ENCODE measurements around the gene PPP1R8.
"Not testable (repeated sequence)": the region's sequence is repeated elsewhere in the genome, so short reads cannot be mapped to it uniquely, and the experiment has no call there.

The PPP1R8 gene

GRCh38 chr1:27858072-27858948, 27.7 kb downstream of the PPP1R8 start:
- DNase-seq (ENCODE audit: insufficient read length, low spot score), result peak; percentile 68
- no peak for TF ChIP-seq POLR2A (IDR thresholded peaks at IDR 0.05; ENCODE audit: low read depth, low read length)
- no peak for FAIRE-seq

DNA sequence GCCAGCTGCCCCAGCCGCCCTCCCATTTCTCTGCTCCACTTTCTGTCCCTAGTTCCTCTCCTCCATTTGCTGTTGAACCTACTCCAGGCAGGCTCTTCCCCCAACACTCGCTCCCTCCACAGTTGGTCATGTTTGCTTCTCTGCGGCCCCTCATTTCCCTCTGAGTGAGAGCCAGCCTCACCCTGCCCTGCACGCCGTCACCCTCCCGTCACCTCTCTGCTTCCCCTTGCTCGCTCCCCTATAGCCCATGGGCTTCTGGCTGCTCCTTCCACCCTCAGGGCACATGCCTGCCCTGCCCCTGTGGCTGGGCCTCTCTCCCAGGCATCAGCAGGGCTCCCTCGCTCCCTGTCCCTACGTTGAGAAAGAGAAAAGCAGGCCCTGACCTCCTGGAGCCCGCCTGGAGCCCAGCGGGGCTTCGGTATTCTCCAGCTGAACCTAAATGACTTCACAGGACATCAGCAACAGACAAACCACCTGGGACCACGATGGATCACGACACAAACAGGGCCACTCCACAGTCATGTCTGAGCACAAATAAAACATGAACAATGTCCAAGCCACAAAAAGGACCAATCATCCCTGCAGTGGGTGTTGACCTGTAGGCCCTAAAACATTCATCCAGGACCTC, 28.5 kb downstream of the PPP1R8 start:
- no peak for DNase-seq (ENCODE audit: insufficient read length, low spot score)
- TF ChIP-seq POLR2A (IDR thresholded peaks at IDR 0.05; ENCODE audit: low read depth, low read length), result no peak
- no peak for FAIRE-seq

DNA sequence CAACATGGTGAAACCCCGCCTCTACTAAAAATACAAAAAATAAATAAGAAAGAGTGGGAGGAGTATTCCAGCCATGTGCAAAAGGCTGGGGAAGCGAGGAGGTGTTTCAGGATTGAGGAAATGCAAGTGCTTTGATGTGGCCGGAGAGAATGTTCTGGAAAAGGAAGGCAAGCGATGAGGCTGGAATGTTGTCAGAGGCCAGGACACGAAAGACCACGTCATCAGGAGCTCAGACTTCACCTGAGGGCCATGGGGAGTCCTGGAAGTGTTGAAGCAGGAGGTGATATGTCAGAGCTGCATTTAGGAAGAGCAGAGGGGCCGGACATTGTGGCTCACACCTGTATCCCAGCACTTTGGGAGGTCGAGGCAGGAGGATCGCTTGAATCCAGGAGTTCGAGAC, 30.9 kb downstream of the PPP1R8 start:
- TF ChIP-seq POLR2A (IDR thresholded peaks at IDR 0.05; ENCODE audit: low read depth, low read length), result no peak
- DNase-seq (ENCODE audit: insufficient read length, low spot score) (no peak), FAIRE-seq (no peak)

DNA sequence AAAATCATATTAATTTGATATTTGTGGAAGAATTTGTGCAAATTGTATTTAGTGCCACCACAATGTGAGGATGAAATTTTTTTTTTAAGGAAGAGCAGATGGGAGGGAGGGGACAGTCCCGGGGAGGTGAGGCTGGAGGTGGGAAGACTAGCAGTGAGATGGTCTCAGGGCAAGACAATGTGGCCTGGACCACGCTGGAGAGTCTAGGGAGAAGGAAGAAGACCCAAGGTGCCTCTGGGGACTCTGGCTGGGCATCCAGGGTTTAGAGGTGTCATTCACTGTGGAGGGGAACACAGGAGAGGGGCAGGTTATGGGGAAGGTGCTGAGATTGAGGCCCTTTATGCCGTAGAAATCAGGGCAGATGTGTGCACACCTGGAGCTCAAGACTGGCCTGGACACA, 31.4 kb downstream of the PPP1R8 start:
- TF ChIP-seq POLR2A (IDR thresholded peaks at IDR 0.05; ENCODE audit: low read depth, low read length), result no peak
- DNase-seq (ENCODE audit: insufficient read length, low spot score) (no peak), FAIRE-seq (no peak)

GRCh38 chr1:27862671-27863537, 32.3 kb downstream of the PPP1R8 start:
- no peak for TF ChIP-seq POLR2A (IDR thresholded peaks at IDR 0.05; ENCODE audit: low read depth, low read length)
- FAIRE-seq, result peak; percentile 89
- peak; percentile 74 for DNase-seq (ENCODE audit: insufficient read length, low spot score)

GRCh38 chr1:27863538-27863915, 32.9 kb downstream of the PPP1R8 start:
- FAIRE-seq, result no peak
- TF ChIP-seq POLR2A (IDR thresholded peaks at IDR 0.05; ENCODE audit: low read depth, low read length), result no peak
- no peak for DNase-seq (ENCODE audit: insufficient read length, low spot score)

GRCh38 chr1:27864264-27864895, 33.8 kb downstream of the PPP1R8 start:
- no peak for TF ChIP-seq POLR2A (IDR thresholded peaks at IDR 0.05; ENCODE audit: low read depth, low read length)
- DNase-seq (ENCODE audit: insufficient read length, low spot score) (no peak), FAIRE-seq (no peak)

DNA sequence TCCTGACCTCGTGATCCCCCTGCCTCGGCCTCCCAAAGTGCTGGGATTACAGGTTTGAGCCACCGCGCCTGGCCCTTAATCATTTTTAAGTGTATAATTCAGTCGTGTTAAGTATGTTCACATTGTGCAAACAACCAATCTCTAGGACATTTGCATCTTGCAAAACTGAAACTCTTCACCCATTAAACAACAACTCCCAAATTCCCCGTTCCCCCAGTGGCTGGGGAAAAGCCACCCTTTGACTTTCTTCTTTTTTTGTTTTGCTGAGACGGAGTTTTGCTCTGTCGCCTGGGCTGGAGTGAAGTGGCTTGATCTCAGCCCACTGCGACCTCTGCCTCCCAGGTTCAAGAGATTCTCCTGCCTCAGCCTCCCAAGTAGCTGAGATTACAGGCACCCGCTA, 35.2 kb downstream of the PPP1R8 start:
- DNase-seq (ENCODE audit: insufficient read length, low spot score) (no peak), FAIRE-seq (no peak)
- TF ChIP-seq POLR2A (IDR thresholded peaks at IDR 0.05; ENCODE audit: low read depth, low read length), result no peak

- no peak for DNase-seq (ENCODE audit: insufficient read length, low spot score)
- TF ChIP-seq POLR2A (IDR thresholded peaks at IDR 0.05; ENCODE audit: low read depth, low read length), result no peak
- FAIRE-seq, result no peak
Observed at GRCh38 chr1:27868556-27868931, 38.0 kb downstream of the PPP1R8 start.

GRCh38 chr1:27868932-27869718, 38.5 kb downstream of the PPP1R8 start:
- no peak for FAIRE-seq
- no peak for TF ChIP-seq POLR2A (IDR thresholded peaks at IDR 0.05; ENCODE audit: low read depth, low read length)
- no peak for DNase-seq (ENCODE audit: insufficient read length, low spot score)

DNA sequence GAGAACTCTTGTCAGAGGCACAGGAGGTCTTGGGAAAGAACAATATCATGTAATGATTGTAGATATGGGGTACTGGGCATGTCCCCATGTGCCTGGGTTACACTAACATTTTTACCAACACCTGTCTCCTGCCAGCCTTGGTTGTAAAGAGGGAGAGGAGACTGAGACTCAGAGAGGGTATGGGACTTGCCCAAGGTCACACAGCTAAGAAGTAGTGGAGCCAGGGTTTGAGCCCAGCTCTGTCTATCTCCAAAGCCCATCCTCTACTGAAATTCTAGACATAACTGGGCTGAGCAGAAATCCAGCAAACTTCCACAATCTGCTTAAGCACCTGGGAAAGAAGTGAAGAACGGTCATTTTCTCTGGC, 39.1 kb downstream of the PPP1R8 start:
- TF ChIP-seq POLR2A (IDR thresholded peaks at IDR 0.05; ENCODE audit: low read depth, low read length), result no peak
- no peak for FAIRE-seq
- no peak for DNase-seq (ENCODE audit: insufficient read length, low spot score)

DNA sequence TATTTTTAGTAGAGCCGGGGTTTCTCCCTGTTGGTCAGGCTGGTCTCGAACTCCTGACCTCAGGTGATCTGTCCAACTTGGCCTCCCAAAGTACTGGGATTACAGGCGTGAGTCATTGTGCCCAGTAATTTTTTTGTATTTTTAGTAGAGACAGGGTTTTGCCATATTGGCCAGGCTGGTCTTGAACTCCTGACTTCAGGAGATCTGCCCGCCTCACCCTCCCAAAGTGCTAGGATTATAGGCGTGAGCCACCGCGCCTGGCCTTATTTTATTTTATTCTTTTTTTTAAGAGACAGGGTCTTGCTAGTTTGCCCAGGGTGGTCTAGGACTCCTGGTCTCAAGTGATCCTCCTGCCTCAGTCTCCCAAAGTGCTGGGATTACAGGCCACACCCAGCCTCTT, 40.5 kb downstream of the PPP1R8 start:
- FAIRE-seq; DNase-seq (ENCODE audit: insufficient read length, low spot score): not testable (repeated sequence)

Measured in H54 (cell line).